ENCODE measurements around the gene EVX1.

EVX1 gene

GRCh38 chr7:27269455-27269854, 26.9 kb downstream of the EVX1 start:
- no peak for ATAC-seq (ENCODE audit: low read depth)
- no peaks in the 10 kb centered on the region for H3K4me1 Mint-ChIP-seq
- peaks cover 7% of the 10 kb centered on the region for H3K27me3 Mint-ChIP-seq
- no peak overlapping the region for H3K4me3 Mint-ChIP-seq
- peaks cover 7% of the 10 kb centered on the region for H3K9me3 Mint-ChIP-seq
- H3K36me3 Mint-ChIP-seq: peaks cover 2% of the 10 kb centered on the region
- no peak overlapping the region for H3K27ac Mint-ChIP-seq
- DNase-seq (ENCODE audit: low spot score in 2 of 2): no peak

GRCh38 chr7:27271384-27271783, 28.8 kb downstream of the EVX1 start:
- H3K36me3 Mint-ChIP-seq: peaks cover 2% of the 10 kb centered on the region
- ATAC-seq (ENCODE audit: low read depth) (no peak), DNase-seq (ENCODE audit: low spot score in 2 of 2) (no peak)

GRCh38 chr7:27277628-27278027, 35.0 kb downstream of the EVX1 start:
- Mint-ChIP-seq H3K36me3 (no peaks in the 10 kb centered on the region), H3K4me3 (no peak overlapping the region), H3K27me3 (peaks cover 12% of the 10 kb centered on the region), H3K27ac (no peak overlapping the region), H3K4me1 (no peaks in the 10 kb centered on the region), H3K9me3 (peaks cover 8% of the 10 kb centered on the region)
- no peak for ATAC-seq (ENCODE audit: low read depth)
- no peak for DNase-seq (ENCODE audit: low spot score in 2 of 2)

More at GRCh38 chr7:27271384-27271783, 28.8 kb downstream of the EVX1 start:
- Mint-ChIP-seq H3K4me3 (no peak overlapping the region), H3K9me3 (peaks cover 9% of the 10 kb centered on the region), H3K27ac (no peak overlapping the region), H3K4me1 (no peaks in the 10 kb centered on the region), H3K27me3 (peaks cover 11% of the 10 kb centered on the region)

GRCh38 chr7:27283558-27283957, 41.0 kb downstream of the EVX1 start:
- no peak for ATAC-seq (ENCODE audit: low read depth)
- DNase-seq (ENCODE audit: low spot score in 2 of 2): no peak
- Mint-ChIP-seq H3K9me3 (peaks cover 2% of the 10 kb centered on the region), H3K36me3 (peaks cover 2% of the 10 kb centered on the region), H3K4me3 (no peak overlapping the region), H3K27ac (no peak overlapping the region), H3K4me1 (no peaks in the 10 kb centered on the region), H3K27me3 (peaks cover 16% of the 10 kb centered on the region)

- Mint-ChIP-seq H3K9me3 (no peaks in the 10 kb centered on the region), H3K4me1 (no peaks in the 10 kb centered on the region), H3K27ac (no peak overlapping the region), H3K36me3 (no peaks in the 10 kb centered on the region), H3K27me3 (peaks cover 7% of the 10 kb centered on the region), H3K4me3 (no peak overlapping the region)
- ATAC-seq (ENCODE audit: low read depth) (no peak), DNase-seq (ENCODE audit: low spot score in 2 of 2) (no peak)
These were observed 52.6 kb downstream of the EVX1 start for GRCh38 chr7:27295236-27295635.

- DNase-seq (ENCODE audit: low spot score in 2 of 2): no peak
- no peak overlapping the region for H3K4me3 Mint-ChIP-seq
- no peaks in the 10 kb centered on the region for H3K4me1 Mint-ChIP-seq
- no peak for ATAC-seq (ENCODE audit: low read depth)
- no peaks in the 10 kb centered on the region for H3K9me3 Mint-ChIP-seq
- peaks cover 10% of the 10 kb centered on the region for H3K27me3 Mint-ChIP-seq
- no peaks in the 10 kb centered on the region for H3K36me3 Mint-ChIP-seq
- no peak overlapping the region for H3K27ac Mint-ChIP-seq
These were observed 54.8 kb downstream of the EVX1 start for GRCh38 chr7:27297356-27297755.

Data from memory B cell (primary cell).